Peyer's patch (tissue), 4 donors: ENCODE measurements around the gene COL4A1. TPM values are rescaled to one million over a fixed set of nuclear protein-coding genes. Genes with fewer than 3 reads are reported as not detected.

ENCODE experiments used
- DNase-seq, 3 donors: peaks; one replicate each; pipeline ENCODE4 v3.0.0-alpha.2; 2017 to 2019
- H3K27ac ChIP-seq, 4 donors: fragments of 200-600 bp; sonication (generic); one replicate each; pipeline ENCODE4 v1.5.1; 2016 to 2019
- H3K27me3 ChIP-seq, 2 donors: fragments of 200-600 bp; sonication (generic); one replicate each; pipeline ENCODE4 v1.5.1; 2019
- H3K36me3 ChIP-seq, 3 donors: fragments of 200-600 bp; sonication (generic); one replicate each; pipeline ENCODE4 v1.5.1; 2016 to 2019
- H3K4me1 ChIP-seq, 4 donors: fragments of 200-600 bp; sonication (generic); one replicate each; pipeline ENCODE4 v1.5.1; 2016 to 2019
- H3K4me3 ChIP-seq, 4 donors: fragments of 200-600 bp; sonication (generic); 1 replicate in 3 of 4; 2 replicates in 1 of 4; pipeline ENCODE4 v1.5.1; 2016 to 2019; ENCODE audit warnings: mild to moderate bottlenecking in 1 of 4
- H3K9me3 ChIP-seq, 4 donors: fragments of 200-600 bp; sonication (generic); one replicate each; pipeline ENCODE4 v1.5.1; 2016 to 2019; ENCODE audit warnings: mild to moderate bottlenecking in 1 of 4
- CTCF ChIP-seq, 6 experiments: fragments of 450-650 bp in 4 of 6; fragments of 200-600 bp in 2 of 6; sonication (generic) in 1 of 6; IDR thresholded peaks; one replicate each; pipeline ENCODE4 v1.5.1; 2017 to 2019; ENCODE audit warnings: antibody characterized with exemption in 6 of 6, mild to moderate bottlenecking in 3 of 6, moderate library complexity in 1 of 6
- POLR2A ChIP-seq, 2 donors: fragments of 450-650 bp; IDR thresholded peaks; one replicate each; pipeline ENCODE4 v1.5.1; 2017; ENCODE audit warnings: antibody characterized with exemption in 2 of 2, mild to moderate bottlenecking in 2 of 2, moderate library complexity in 2 of 2
- total RNA-seq, 4 donors: library from RNA; depleted of rRNA; stranded (reverse); fragments of >200 nt; gene quantifications; one replicate each; pipeline ENCODE4 v1.1.0, GENCODE V29; 2016

COL4A1 gene
- total RNA-seq, 4 donors from 2014 or later: 28.0 to 69.3 (median 36.3) TPM

- Histone ChIP-seq H3K4me1 (no peaks in the 10 kb centered on the region), H3K36me3 (peaks cover 0 to 46% (median 0%) of the 10 kb centered on the region in 3 donors), H3K4me3 (no peak overlapping the region), H3K27ac (no peak overlapping the region), H3K27me3 (no peaks in the 10 kb centered on the region), H3K9me3 (no peaks in the 10 kb centered on the region)
- DNase-seq: no peak
- TF ChIP-seq CTCF (IDR thresholded peaks at IDR 0.05) (no peak), POLR2A (IDR thresholded peaks at IDR 0.05) (no peak)
Measured at GRCh38 chr13:110182003-110182402, 125.0 kb downstream of the COL4A1 start.

- peaks cover 0 to 59% (median 0%) of the 10 kb centered on the region in 3 donors for H3K36me3 ChIP-seq
- TF ChIP-seq POLR2A (IDR thresholded peaks at IDR 0.05) (no peak), CTCF (IDR thresholded peaks at IDR 0.05) (no peak)
- no peak overlapping the region for H3K4me3 ChIP-seq
- no peak for DNase-seq
- no peaks in the 10 kb centered on the region for H3K4me1 ChIP-seq
- H3K9me3 ChIP-seq: no peaks in the 10 kb centered on the region
- no peak overlapping the region for H3K27ac ChIP-seq
- no peaks in the 10 kb centered on the region for H3K27me3 ChIP-seq
Measured at GRCh38 chr13:110179857-110180147, 127.2 kb downstream of the COL4A1 start.

- Histone ChIP-seq H3K4me3 (no peak overlapping the region), H3K4me1 (no peaks in the 10 kb centered on the region), H3K36me3 (peaks cover 0 to 64% (median 0%) of the 10 kb centered on the region in 3 donors), H3K9me3 (no peaks in the 10 kb centered on the region), H3K27ac (no peak overlapping the region), H3K27me3 (no peaks in the 10 kb centered on the region)
- DNase-seq: no peak
- TF ChIP-seq POLR2A (IDR thresholded peaks at IDR 0.05) (no peak), CTCF (IDR thresholded peaks at IDR 0.05) (no peak)
Measured at GRCh38 chr13:110179116-110179856, 127.7 kb downstream of the COL4A1 start.

- TF ChIP-seq CTCF (IDR thresholded peaks at IDR 0.05) (no peak), POLR2A (IDR thresholded peaks at IDR 0.05) (no peak)
- no peak overlapping the region for H3K4me3 ChIP-seq
- H3K27ac ChIP-seq: no peak overlapping the region
- H3K4me1 ChIP-seq: no peaks in the 10 kb centered on the region
- H3K9me3 ChIP-seq: peaks cover 0 to 8% (median 0%) of the 10 kb centered on the region in 4 donors
- peaks cover 0 to 72% (median 0%) of the 10 kb centered on the region in 3 donors for H3K36me3 ChIP-seq
- no peak for DNase-seq
- H3K27me3 ChIP-seq: no peaks in the 10 kb centered on the region
Measured at GRCh38 chr13:110177790-110178189, 129.2 kb downstream of the COL4A1 start.

- no peak for DNase-seq
- Histone ChIP-seq H3K36me3 (peaks cover 0 to 70% (median 0%) of the 10 kb centered on the region in 3 donors), H3K4me1 (no peaks in the 10 kb centered on the region), H3K4me3 (no peak overlapping the region), H3K9me3 (peaks cover 0 to 8% (median 0%) of the 10 kb centered on the region in 4 donors), H3K27me3 (no peaks in the 10 kb centered on the region), H3K27ac (no peak overlapping the region)
- TF ChIP-seq POLR2A (IDR thresholded peaks at IDR 0.05) (no peak), CTCF (IDR thresholded peaks at IDR 0.05) (no peak)
Measured at GRCh38 chr13:110176431-110176830, 130.5 kb downstream of the COL4A1 start.
